ENCODE measurements around the gene MSI2.

The MSI2 gene

DNA sequence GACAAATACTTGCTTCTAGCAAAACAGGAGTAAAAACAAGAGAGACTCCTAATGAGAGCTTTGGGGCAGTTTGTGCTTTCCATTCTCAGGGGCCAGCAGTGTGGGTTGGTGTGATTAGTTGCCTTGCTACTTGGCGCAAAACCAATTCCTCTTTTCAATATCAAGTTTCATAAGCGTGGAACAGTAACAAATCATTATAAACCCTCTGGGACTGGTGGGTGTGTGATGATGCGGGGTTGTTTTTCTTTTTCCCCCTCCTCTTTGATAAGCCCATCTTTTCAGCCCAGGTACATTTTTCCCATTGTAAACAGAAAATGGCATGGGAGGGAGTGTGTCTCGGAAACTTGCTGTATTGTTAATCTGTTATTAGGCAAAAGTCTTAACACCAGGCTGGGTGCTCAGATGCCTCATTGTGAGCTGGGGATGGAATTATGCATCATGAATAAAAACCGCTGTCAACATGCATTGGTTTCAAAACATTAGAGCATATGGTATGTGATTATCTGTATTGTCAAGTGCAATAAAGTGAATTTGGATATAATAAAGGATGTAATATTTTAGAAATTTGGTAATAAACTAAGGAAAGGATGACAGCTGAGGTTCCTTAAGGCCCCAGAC lies 322.4 kb downstream of the MSI2 start:
- no peak for DNase-seq (ENCODE audit: low read depth)

DNA sequence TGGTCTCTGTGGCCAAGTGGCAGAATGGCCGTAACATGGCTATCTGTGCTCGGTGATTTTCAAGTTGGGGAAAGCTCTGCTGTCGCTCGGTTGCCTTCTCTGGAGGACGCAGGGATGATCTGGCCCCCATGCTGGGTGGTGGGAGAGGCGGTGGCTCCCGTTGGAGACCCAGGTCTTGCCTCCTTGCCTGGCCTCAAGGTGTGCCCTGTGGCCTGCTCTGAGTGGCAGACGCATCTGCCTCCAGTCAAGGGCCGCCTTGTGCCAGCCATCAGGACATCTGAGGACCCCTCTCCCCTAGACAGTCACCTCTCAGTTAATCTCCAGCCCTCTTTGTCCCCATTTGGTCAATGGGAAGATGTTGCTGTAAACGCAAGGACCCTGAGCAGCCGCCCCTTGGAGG lies 322.9 kb downstream of the MSI2 start:
- no peak for DNase-seq (ENCODE audit: low read depth)

DNA sequence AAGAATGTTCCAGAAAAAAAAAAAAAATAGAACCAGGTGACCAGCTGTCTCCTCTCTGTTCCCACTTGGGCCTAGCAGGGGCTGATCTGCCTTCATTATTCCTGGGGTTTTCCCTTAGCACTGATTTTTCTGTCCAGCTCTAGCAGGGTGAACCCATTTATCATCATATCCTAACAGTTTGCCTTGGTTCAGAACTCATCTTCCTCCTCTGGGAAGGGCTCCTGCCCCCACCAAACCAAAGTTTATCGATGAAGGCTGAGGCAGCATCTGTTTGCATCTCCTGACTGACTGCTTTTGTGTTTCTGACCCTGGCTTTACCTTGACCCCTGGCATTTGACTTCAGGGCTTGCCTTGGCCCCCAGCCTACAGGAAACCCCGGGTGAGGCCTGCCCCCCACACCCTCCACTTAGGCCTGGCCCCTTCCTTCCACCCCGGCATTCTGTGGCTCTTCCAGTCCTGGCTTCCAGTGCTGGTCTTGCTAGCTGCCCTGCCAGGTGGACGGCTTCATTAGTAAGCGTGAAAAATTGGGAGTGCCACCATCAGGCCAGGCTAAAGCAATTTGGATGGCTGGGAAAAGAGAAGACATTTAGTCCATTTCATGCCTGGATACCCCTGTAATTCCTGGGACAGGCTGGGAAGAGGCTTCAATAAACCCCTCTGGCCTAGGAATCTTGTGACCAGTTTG lies 323.9 kb downstream of the MSI2 start:
- no peak for DNase-seq (ENCODE audit: low read depth)

DNA sequence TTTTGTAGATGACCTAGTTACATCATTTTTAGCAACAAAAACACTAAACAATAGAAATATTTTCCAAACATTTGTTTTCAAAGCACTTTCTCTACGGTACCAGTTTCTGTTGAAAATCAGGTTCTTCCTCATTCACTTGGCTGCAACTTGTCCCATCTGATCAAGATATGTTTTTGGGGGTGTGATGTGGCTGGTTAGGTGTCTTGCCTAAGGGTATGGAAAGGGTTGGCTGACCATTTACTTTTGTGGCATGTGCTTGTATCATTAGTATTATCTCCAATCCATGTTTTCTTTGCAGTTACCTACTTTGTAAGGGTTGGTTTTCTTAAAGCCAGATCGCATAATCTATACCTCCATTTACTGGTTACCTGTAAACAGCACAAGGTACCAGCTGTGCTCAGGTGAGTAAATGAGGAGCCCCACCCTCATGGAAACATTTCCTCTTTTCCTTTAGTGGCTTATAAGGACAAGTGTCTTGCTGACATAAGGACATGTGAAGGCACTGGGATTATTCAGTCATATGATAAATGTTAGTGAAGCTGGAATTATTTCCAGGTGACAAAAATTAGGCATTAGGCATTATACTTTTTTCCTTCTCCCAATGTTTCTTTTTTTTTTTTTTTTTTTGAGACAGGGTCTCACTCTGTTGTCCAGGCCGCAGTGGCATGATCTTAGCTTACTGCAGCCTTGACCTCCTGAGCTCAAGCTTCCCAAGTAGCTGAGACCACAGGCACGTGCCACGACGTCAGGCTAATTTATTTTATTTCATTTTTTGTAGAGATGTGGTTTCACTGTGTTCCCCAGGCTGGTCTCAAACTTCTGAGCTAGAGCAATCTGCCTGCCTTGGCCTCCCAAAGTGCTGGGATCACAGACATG lies 326.8 kb downstream of the MSI2 start:
- DNase-seq (ENCODE audit: low read depth): no peak

DNA sequence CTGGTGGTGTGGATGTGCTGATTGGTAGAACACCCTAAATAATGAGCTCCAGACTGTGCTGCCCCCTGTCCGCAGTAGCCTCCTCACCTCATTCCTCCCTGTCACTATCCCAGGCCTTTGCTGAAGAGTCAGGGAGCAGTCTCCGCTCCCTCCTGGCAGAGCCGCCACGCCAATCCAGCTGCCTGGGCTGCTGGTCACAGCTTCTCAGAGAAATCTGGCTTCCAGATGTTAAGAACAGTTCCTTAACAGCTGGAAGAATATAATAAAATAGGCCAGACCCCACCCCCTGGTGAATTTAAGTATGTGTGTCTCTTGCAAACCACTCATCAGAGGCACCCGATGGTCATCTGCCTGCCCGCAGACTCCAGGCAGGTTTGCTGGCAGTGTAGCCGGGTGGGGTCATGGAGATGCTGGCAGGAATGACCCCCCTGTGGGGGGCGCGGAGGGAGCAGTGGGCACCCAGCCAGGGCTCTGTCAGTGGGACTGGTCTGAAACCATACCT lies 327.8 kb downstream of the MSI2 start:
- no peak for DNase-seq (ENCODE audit: low read depth)

DNA sequence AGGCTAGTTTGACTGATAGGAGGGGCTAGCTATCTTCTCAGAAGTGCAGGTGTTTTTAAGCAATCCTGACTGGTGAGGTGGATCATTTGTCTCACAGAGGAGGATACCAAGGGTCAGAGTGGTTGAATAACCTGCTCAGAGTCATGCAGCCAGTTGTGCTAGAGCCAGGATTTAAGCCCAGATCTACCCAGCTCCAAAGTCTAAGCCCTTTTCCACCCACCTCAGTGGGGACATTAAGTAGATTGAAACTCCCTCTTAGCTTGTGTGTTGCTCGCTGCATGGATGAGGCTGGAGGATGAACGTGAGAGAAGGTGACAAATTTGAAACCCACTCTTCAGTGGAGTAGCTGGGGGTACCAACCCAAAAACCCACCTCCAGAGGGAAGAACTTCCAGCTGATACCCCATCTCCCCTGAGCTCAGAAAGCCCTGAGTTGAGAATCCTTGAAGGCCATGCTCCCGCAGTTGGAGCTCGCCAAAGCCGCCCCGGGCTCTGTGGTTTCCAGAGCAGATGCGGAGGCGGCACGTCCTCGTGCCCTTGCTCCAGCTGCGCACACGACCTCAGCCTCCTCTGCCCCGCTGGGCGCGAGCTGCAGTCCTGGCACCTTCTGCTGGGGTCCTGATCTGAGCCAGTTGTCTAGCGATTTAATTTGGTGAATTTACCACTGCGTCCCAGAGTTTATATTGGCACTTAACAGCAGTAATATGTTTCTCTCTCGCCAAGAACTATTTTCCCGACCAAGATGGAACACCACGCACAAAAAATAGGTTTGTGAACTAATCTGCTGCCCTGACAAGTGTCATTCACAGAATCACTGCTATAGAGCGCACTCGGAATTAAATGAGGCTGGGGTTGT lies 329.2 kb downstream of the MSI2 start:
- no peak for DNase-seq (ENCODE audit: low read depth)

DNA sequence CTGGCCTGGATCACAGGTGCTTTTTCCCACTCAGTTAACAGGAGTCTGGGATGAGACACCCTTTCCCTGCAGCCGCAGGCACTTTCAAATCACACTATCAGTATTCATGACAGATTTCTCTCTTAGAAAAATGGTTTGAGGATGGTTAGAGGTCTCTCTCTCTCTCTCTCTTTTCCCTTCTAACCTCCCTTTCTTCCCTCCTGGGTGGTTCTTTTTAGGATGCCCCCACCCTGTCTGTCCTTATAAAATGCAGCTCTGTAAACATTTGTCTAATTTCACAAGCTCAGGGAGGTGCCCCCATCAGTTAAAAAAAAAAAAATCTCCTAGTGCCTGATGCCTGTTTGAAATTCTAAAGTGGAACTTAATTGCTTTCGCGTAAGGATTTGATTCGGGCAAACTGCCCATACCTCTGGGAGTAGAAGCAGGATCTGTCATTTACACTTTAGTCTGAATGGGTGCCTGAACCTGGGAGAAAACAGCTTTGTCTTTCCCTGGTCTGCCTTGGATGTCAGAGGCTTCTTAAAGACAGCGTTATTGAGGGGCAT lies 329.9 kb downstream of the MSI2 start:
- DNase-seq (ENCODE audit: low read depth): no peak

DNA sequence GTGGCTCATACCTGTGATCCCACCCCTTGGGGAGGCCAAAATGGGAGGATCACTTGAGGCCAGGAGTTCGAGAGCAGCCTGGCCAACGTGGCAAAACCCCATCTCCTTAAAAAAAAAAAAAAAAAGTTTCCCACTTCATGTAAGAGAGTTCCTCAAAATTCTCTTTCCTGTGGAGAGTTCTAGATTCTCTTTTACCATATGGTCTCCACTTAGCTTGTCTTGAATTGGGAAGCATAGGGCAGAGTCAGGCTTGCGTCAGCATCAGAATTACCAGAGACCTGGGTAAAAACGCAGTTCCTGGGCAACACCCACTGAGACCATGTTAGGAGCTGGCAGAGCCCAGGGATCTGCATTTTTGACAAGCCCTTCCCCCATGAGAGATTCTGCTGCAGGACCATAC lies 330.4 kb downstream of the MSI2 start:
- no peak for DNase-seq (ENCODE audit: low read depth)

DNA sequence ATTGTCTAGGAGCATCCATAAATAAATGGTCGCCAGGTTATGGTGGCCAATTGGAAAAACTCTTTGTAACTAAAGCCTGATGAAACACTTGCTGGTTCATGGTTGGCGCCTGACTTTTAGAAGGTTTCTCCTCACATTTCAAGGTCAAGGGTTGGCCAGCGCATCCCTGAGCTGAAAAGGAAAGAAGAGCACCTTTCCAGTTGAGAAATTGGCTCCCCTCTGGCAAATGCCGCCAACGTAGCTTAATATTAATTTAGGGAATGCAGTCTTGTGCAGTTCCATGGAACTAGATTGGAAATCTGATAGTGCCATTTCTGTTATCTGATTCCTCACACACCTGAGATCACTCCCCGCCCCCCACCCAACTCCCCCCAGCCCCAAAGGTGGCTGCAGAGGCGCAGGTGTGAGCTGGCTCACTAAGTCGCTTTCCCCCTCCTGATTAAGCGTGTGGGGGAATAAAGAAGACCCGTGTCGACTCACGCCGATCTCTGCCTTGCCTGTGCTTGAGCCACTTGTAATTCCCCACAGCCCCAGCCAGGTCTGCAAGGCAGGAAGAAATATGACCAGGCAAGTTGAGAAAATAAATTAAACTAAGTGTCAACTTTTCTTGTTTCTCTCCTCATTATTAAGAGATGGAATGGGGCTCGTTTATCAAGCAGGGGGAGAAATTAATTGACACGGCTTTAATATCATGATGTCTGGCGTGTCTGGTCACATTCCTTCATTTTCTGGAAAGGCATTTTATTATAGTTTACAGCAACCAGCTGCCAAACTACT lies 331.1 kb downstream of the MSI2 start:
- no peak for DNase-seq (ENCODE audit: low read depth)

DNA sequence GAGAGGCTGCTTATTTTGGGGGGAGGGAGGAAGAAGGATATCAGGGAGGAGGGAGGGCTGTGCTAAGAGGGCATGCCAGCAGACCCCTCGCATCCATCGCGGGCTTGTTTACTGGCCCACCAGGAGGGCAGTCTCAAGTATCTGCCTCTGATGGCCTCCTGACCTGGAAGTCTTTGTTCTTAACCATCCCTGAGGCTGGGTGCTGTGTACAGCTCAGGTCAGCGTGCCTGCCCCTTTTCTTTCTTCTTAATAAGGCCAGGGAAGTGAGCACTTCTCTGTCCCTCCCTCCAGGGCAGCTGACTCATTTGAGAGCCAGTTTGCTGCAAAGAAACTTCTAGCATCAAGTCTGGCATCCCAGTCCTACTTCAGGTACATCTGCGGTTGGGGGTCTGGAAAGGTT lies 331.8 kb downstream of the MSI2 start:
- DNase-seq (ENCODE audit: low read depth): no peak

DNA sequence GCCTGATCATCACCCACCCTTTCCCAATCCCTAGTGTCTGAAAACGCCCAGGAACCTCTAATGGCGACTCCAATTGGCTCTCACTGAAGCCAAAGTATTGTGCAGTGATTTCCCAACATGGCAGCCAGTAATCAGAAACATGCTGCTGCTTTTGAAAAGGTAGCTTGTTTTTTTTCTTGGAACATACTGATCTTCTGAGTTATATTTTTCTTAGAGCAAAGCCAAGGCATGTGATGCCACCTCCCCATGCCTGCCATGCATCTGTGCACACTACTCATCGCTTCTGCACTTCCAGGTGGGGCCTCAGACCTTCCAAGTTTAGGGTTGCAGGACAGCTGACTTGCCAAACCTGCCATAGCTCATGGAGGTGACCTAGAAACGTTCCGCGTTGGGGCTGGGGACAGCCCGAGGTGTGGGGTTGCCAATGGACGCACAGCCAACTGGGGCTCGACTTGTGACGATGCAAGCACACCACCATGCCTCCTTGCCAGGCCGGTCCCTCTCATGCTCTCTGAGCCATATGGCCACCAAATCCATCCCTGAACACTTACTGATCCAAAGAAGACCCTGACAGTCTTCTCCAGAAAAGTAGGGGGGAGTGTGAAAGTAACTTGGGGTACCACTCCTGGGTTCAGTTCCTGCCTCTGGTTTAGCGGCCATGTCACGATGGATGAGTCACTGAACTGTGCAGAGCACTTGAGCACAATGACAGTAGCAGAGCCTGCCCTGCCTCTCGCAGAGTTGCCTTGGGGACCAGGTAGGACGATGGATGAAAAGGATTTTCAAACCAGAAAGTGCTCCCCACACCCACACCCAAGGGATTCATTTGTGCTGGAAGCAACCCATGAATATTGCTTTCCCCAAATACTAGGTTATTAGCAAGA lies 333.1 kb downstream of the MSI2 start:
- no peak for DNase-seq (ENCODE audit: low read depth)

DNA sequence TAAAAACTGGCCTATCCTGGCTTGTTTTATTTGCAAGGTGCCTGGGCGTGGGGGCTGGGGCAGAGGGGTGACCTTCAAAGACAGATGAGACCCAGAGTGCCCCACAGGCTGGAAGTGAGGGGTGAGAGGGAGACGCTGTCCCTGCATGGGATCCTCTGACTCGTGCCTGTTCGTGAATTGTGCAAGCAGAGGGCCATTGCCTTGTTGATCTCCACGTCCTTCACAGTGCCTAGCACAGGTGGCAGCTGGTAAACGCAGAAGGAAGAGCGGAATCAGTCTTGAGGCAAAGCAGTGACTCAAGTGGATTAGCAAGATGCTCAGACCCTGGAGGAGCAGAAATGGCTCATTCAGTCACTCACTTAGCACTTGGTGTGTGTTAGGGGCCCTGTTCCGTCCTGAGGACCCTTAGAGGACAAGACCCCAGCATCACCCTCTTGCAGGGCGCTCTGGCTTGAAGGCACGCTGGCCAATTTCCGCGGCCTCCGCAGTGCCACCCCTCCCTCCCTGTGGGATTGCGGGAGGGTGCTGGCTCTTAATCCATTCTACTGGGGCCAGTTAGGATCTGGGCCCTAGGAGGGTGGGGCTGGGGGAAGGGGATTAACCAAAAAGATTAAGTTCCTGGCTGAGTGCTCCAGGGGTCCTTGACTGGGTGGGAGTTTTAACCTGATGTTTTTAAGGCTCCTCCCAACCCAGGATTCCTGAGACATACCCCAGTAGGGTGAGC lies 337.6 kb downstream of the MSI2 start:
- DNase-seq (ENCODE audit: low read depth): no peak

DNA sequence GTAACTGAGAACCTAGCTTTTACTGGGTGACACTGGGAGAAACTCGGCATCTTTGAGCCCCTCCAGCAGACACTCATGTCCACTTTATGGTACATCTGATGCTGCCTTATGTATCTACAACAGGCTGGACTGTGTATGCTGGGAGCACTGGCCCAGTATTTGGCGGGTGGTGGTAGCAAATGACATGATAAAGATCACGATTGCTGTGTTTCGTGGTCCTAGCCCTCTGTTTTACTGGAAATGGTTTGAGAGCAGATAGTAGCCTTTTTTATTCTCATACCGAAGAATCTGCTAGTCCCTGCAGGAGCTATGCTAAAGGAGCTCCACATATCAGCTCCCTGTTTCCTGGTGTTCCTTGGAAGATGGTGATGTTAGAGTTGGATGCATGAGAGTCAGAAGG lies 338.4 kb downstream of the MSI2 start:
- DNase-seq (ENCODE audit: low read depth): no peak

DNA sequence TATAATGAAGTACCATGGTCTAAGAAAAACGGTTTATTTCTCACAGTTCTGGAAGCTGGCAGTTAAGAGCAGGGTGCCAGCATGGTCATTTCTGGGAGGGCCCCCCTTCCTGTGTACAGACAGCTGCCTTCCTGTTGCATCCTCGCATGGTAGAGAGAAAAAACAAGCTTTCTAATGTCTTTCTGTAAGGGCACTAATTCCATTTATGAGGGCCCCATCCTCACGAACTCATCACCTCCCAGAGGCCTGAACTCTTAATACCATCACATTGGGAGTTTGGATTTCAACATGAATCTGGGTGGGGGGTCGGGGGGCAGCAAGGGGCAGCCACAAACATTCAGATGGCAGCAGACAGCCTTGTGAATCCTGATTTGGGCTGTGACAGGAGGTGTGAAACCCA lies 339.1 kb downstream of the MSI2 start:
- no peak for DNase-seq (ENCODE audit: low read depth)

DNA sequence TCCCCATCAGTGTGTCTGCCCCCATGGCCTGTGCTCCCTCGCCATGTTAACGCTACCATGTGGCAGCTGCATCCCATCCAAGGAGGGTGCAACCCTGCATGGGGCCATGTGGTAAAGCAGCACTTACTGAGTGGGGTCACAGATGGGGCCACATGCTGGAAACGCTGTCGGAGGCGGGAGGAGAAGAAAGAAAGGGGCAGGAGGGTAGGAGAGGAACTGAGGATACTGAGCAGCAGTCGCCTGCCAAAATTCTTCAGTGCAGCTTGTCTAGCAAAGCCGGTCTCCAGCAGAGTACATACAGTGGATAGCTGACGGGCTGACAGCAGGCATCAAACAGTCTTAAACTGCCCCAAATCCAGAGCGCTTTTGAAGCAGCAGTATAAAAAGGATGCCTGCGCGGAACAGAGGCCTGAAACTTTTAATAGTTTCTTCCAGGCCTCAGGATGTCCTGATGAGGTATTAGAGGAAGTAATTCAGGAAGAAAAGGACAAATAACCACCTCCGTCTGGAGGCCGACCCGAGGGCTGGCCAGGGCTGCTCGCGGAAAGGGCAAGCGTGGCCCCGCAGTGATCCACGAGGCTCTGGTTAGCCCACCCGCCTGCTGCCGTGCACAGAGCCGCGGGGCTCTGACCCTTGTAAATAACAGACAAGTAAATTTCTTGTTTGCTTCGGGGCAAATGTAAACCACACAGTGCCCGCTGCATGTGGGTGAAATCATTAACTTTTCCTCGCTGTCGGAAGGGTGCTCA lies 339.8 kb downstream of the MSI2 start:
- DNase-seq (ENCODE audit: low read depth): no peak

DNA sequence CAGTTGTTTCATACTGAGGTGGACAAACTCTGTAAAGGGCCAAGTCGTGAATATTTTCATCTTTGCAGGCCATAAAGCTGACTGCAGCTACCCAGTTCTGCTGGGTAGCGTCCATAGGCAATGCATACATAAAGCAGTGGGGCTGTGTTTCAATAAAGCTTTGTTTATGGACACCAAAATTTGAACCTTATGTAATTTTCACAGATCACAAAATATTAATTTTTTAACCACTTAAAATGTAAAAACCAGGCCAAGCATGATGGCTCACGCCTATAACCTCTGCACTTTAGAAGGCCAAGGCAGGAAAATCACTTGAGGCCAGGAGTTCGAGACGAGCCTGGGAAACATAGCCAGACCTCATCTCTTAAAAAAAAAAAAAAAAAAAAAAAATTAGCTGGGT lies 340.8 kb downstream of the MSI2 start:
- DNase-seq (ENCODE audit: low read depth): no peak

DNA sequence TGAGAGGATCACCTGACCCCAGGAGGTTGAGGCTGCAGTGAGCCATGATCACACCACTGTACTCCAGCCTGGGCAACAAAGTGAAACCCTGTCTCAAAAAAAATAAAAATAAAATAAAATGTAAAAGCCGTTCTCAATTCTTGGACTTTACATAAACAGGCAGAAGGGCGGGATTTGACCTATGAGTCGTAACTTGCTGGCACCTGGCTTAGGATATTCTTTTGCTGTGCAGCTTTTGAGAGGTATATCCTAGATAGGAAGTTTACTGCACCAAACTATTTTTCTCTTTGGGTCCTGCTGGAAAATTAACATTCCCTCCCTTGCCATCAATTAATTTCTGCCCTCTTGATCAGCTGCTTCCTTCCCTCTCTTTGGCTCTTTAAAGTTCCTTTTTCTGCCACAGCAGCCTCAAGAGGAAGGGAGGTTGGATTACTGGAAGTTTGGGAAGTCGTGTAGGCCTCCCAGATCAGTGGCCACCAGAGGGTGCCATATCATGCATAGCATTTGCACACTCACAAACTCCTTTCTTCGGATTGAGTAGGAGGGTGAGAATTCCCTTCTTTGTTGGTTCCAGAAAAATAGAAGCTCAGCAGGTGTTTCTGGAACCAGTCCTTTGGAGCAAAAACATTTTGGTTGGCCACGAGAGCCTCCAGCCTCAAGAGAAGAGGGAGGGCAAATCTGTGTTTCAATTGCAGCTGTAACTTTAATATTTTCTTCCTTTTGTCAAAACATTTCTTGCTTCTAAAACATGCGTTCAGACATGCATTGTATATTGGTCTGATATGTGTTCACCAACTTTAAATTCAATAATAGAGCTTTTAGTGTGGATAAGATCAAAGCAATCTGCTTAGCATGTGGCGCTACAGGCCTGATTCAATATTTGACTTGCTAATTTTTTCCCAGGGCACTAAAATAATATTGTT lies 341.5 kb downstream of the MSI2 start:
- peak; percentile 51 for DNase-seq (ENCODE audit: low read depth)
